ENCODE data around the gene CD8B2.

The CD8B2 gene

DNA sequence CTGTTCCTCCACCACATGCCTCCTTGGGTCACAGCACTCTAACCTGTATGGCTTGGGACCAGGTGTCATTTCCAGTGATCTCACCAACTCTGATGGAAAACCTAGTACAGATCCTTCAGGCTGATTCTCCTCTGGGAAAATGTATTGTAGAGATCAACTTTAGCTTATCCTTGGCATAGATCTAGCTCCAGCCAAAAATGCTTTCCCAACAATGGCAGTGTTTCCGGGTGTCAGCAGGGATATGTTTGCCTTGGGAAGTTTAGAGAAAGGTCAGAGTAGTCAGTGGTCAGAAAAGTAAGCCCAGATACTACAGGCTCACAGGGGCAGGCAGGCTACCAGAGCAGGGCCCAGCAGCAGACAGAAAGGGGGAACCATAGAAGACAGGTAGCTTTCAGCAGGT is 73.6 kb downstream of the CD8B2 start:
- H2AFZ ChIP-seq (ENCODE audit: low read length), result no peak overlapping the region
- no peak overlapping the region for H3K27ac ChIP-seq (ENCODE audit: low read depth, low read length, poor library complexity, severe bottlenecking)
- H3K9me3 ChIP-seq (ENCODE audit: low read length), result no peaks in the 10 kb centered on the region

DNA sequence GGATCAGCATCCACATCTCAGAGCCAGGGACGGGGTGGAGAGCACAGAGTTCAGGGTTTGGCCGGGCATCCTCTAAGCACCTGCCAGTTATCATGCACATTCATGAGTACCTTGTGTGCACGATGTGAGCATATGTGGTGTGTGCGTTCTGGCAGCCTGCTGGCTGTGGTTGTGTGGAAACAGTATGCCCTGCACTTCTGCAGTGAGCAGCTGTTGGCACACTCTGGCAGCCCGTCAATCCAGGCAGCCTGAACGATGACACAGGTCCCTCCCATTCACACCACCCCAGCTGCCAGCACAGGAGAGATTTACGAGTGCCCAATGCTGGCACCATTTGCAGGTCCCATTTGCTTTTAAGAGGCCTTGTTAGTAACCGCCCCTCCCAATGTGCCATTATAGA is 74.2 kb downstream of the CD8B2 start:
- H4K20me1 ChIP-seq (ENCODE audit: insufficient read depth, low read length), result no peaks in the 10 kb centered on the region
- no peak for TF ChIP-seq CTCF (IDR thresholded peaks at IDR 0.05; ENCODE audit: low read length)
- no peak for TF ChIP-seq EZH2 (IDR thresholded peaks at IDR 0.05; ENCODE audit: borderline replicate concordance, low read length)
- H3K9me2 ChIP-seq (ENCODE audit: low read depth, low read length), result no peaks in the 10 kb centered on the region
- no peaks in the 10 kb centered on the region for H3K36me3 ChIP-seq (ENCODE audit: insufficient read depth, low read length)
- no peaks in the 10 kb centered on the region for H3K79me2 ChIP-seq (ENCODE audit: insufficient read depth, low read length)
- H3K4me3 ChIP-seq (ENCODE audit: low read depth, low read length, poor library complexity, severe bottlenecking), result no peak overlapping the region
- no peak overlapping the region for H2AFZ ChIP-seq (ENCODE audit: low read length)
- no peak overlapping the region for H3K4me2 ChIP-seq (ENCODE audit: low read length)
- no peaks in the 10 kb centered on the region for H3K9me3 ChIP-seq (ENCODE audit: low read length)
- peaks cover 3% of the 10 kb centered on the region; the same call in 1 of the 2 replicates for H3K27me3 ChIP-seq (ENCODE audit: insufficient read depth, low read length)
- H3K4me1 ChIP-seq (ENCODE audit: insufficient read depth, low read length, severe bottlenecking), result no peaks in the 10 kb centered on the region
- H3K27ac ChIP-seq (ENCODE audit: low read depth, low read length, poor library complexity, severe bottlenecking), result no peak overlapping the region
- no peak overlapping the region for H3K9ac ChIP-seq (ENCODE audit: low read length)
- H3F3A ChIP-seq (ENCODE audit: insufficient read depth, low read length), result no peaks in the 10 kb centered on the region

More for the DNA sequence above, 73.6 kb downstream of the CD8B2 start:
- Histone ChIP-seq H3K9me2 (ENCODE audit: low read depth, low read length) (no peaks in the 10 kb centered on the region), H3F3A (ENCODE audit: insufficient read depth, low read length) (no peaks in the 10 kb centered on the region), H3K4me2 (ENCODE audit: low read length) (no peak overlapping the region), H3K79me2 (ENCODE audit: insufficient read depth, low read length) (no peaks in the 10 kb centered on the region), H3K4me1 (ENCODE audit: insufficient read depth, low read length, severe bottlenecking) (no peaks in the 10 kb centered on the region), H4K20me1 (ENCODE audit: insufficient read depth, low read length) (no peaks in the 10 kb centered on the region), H3K4me3 (ENCODE audit: low read depth, low read length, poor library complexity, severe bottlenecking) (no peak overlapping the region), H3K27me3 (ENCODE audit: insufficient read depth, low read length) (peaks cover 3% of the 10 kb centered on the region), H3K9ac (ENCODE audit: low read length) (no peak overlapping the region), H3K36me3 (ENCODE audit: insufficient read depth, low read length) (no peaks in the 10 kb centered on the region; the same call in 1 of the 2 replicates)
- TF ChIP-seq CTCF (IDR thresholded peaks at IDR 0.05; ENCODE audit: low read length) (no peak), EZH2 (IDR thresholded peaks at IDR 0.05; ENCODE audit: borderline replicate concordance, low read length) (no peak)

GRCh38 chr2:106561803-106562202 is 74.6 kb downstream of the CD8B2 start:
- Histone ChIP-seq H3K9me3 (ENCODE audit: low read length) (no peaks in the 10 kb centered on the region), H3K9ac (ENCODE audit: low read length) (no peak overlapping the region), H3K27me3 (ENCODE audit: insufficient read depth, low read length) (peaks cover 3% of the 10 kb centered on the region; the same call in 1 of the 2 replicates), H2AFZ (ENCODE audit: low read length) (no peak overlapping the region), H3K9me2 (ENCODE audit: low read depth, low read length) (no peaks in the 10 kb centered on the region), H3F3A (ENCODE audit: insufficient read depth, low read length) (no peaks in the 10 kb centered on the region), H3K4me3 (ENCODE audit: low read depth, low read length, poor library complexity, severe bottlenecking) (no peak overlapping the region), H4K20me1 (ENCODE audit: insufficient read depth, low read length) (no peaks in the 10 kb centered on the region), H3K27ac (ENCODE audit: low read depth, low read length, poor library complexity, severe bottlenecking) (no peak overlapping the region), H3K36me3 (ENCODE audit: insufficient read depth, low read length) (no peaks in the 10 kb centered on the region), H3K79me2 (ENCODE audit: insufficient read depth, low read length) (no peaks in the 10 kb centered on the region), H3K4me2 (ENCODE audit: low read length) (no peak overlapping the region), H3K4me1 (ENCODE audit: insufficient read depth, low read length, severe bottlenecking) (no peaks in the 10 kb centered on the region)
- TF ChIP-seq CTCF (IDR thresholded peaks at IDR 0.05; ENCODE audit: low read length), result no peak
- TF ChIP-seq EZH2 (IDR thresholded peaks at IDR 0.05; ENCODE audit: borderline replicate concordance, low read length), result no peak
